ENCODE data around the gene NFXL1.

NFXL1 gene

DNA sequence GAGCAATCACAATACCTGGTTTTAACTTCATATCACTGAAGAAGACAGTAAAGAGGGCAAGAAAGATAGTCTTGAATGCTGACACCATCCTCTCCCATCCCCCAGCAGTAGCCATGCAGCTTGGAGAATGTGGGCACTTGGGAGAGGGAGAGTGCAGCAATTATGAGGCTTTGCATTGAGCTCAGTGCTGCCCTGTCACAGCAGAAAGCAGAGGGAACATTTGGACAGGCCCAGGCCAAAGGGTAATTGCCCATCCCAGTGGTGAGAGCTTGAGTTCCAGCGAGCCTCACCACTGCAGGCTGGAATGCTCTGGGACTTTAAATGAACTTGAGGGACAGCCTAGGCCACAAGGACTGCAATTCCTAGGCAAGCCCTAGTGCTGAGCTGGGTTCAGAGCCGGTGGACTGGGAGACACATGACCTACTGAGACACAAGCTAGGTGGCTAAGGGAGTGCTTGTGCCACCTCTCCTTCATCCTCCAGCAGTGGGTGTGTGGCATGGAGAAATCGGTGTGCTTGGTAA is 112.8 kb downstream of the NFXL1 start:
- H3K27me3 ChIP-seq (replicated peaks; ENCODE audit: control insufficient read depth, insufficient read depth, low read length), result no peaks in the 10 kb centered on the region
- no peak overlapping the region for H3K4me3 ChIP-seq (ENCODE audit: low read length)
- H3K36me3 ChIP-seq (ENCODE audit: control insufficient read depth, insufficient read depth, low read length, severe bottlenecking), result no peaks in the 10 kb centered on the region
- no peak overlapping the region for H3K9ac ChIP-seq (ENCODE audit: low read length)
- no peaks in the 10 kb centered on the region for H3K4me1 ChIP-seq (ENCODE audit: control insufficient read depth, insufficient read depth, low read length)
- DNase-seq (ENCODE audit: low read depth), result no peak
- H3K9me3 ChIP-seq (ENCODE audit: control insufficient read depth, low read length), result peaks cover 6% of the 10 kb centered on the region

DNA sequence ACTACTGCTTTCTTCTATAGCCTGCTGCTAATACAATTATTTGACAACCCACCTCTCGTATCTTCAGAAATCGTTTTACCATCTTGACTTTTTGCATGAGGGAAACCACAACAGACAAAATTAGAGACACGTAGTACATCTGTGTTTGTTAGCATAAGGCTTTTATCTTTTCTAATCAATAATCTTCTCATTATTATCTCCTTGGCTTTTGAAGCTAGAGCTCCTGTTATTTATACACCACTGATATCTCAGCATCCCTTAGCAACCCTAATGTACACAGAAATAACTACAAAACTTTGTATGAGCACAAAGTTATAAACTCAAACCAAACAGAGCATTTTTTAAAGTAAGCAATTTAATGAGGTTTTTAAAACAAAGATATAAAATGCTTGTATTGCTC is 116.2 kb downstream of the NFXL1 start:
- Histone ChIP-seq H3K27me3 (replicated peaks; ENCODE audit: control insufficient read depth, insufficient read depth, low read length) (peaks cover 2% of the 10 kb centered on the region), H3K36me3 (ENCODE audit: control insufficient read depth, insufficient read depth, low read length, severe bottlenecking) (no peaks in the 10 kb centered on the region), H3K4me1 (ENCODE audit: control insufficient read depth, insufficient read depth, low read length) (no peaks in the 10 kb centered on the region), H3K4me3 (ENCODE audit: low read length) (no peak overlapping the region), H3K9ac (ENCODE audit: low read length) (no peak overlapping the region), H3K9me3 (ENCODE audit: control insufficient read depth, low read length) (peaks cover 1% of the 10 kb centered on the region)
- DNase-seq (ENCODE audit: low read depth), result no peak

Measured in adipocyte (in vitro differentiated cells).